ENCODE data around the gene MYH7. TPM values are rescaled to one million over a fixed set of nuclear protein-coding genes. Genes with fewer than 3 reads are reported as not detected.

MYH7 gene
- total RNA-seq, 4 donors from 2014 or later: 0.27 TPM; not detected in 3

- H3K4me1 ChIP-seq: no peaks in the 10 kb centered on the region
- no peaks in the 10 kb centered on the region for H3K36me3 ChIP-seq
- H3K4me3 ChIP-seq (replicated peaks in 1 of 3): no peak overlapping the region
- DNase-seq: no peak
- H3K27me3 ChIP-seq: no peaks in the 10 kb centered on the region
- no peak overlapping the region for H3K27ac ChIP-seq
- intact Hi-C loops (cut with DNase I): loop anchor here (10.0 kb wide), 1 partner anchor 267 kb away; the partner anchor contains the start of gene CEBPE
- 95 to 98% methylated on average over 6 of the region's 6 CpGs for WGBS, 2 donors
- no peaks in the 10 kb centered on the region for H3K9me3 ChIP-seq
- TF ChIP-seq POLR2A (IDR thresholded peaks at IDR 0.05) (no peak), CTCF (IDR thresholded peaks at IDR 0.05) (no peak)
These were observed 53.2 kb downstream of the MYH7 start for GRCh38 chr14:23382276-23382675.

DNA sequence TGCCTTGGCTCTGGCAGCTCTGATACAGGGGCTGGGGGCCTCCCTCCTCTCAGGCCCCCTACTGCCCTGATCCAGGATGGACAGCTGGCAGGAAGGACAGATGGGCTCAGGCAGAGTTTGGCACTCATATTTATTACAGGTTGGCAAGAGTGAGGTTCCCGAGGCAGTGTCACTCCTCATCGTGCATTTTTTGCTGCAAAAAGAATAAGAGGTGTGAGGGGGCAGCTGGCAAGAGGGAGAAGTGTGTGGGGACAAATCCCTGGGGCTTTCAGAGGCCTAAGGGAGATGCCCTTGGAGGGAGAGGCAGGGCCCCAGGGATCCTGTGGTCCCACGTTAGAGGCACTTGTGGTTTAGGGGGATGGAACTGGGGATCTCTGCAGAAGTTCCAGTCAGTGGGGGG lies 53.6 kb downstream of the MYH7 start:
- no peaks in the 10 kb centered on the region for H3K9me3 ChIP-seq
- no peak overlapping the region for H3K4me3 ChIP-seq (replicated peaks in 1 of 3)
- no peaks in the 10 kb centered on the region for H3K27me3 ChIP-seq
- intact Hi-C loops (cut with DNase I): loop anchor here (2.0 to 10.0 kb wide), 2 partner anchors 55 to 267 kb away; partner anchors contain the start of gene CEBPE
- no peak for TF ChIP-seq POLR2A (IDR thresholded peaks at IDR 0.05)
- no peak for TF ChIP-seq CTCF (IDR thresholded peaks at IDR 0.05)
- no peaks in the 10 kb centered on the region for H3K4me1 ChIP-seq
- DNase-seq: no peak
- 69 to 72% methylated on average over 3 of the region's 3 CpGs for WGBS, 2 donors
- H3K36me3 ChIP-seq: no peaks in the 10 kb centered on the region
- H3K27ac ChIP-seq: no peak overlapping the region

- Histone ChIP-seq H3K27ac (no peak overlapping the region), H3K27me3 (no peaks in the 10 kb centered on the region), H3K9me3 (no peaks in the 10 kb centered on the region), H3K4me3 (replicated peaks in 1 of 3) (no peak overlapping the region), H3K36me3 (no peaks in the 10 kb centered on the region), H3K4me1 (no peaks in the 10 kb centered on the region)
- WGBS, 2 donors: 80 to 81% methylated on average over 4 of the region's 4 CpGs
- DNase-seq: no peak
- intact Hi-C loops (cut with DNase I): loop anchor here (2.0 to 10.0 kb wide), 2 partner anchors 54 to 266 kb away; partner anchors contain the start of gene CEBPE
- TF ChIP-seq CTCF (IDR thresholded peaks at IDR 0.05) (no peak), POLR2A (IDR thresholded peaks at IDR 0.05) (no peak)
These were observed 54.5 kb downstream of the MYH7 start for GRCh38 chr14:23380976-23381375.

- TF ChIP-seq POLR2A (IDR thresholded peaks at IDR 0.05) (no peak), CTCF (IDR thresholded peaks at IDR 0.05) (no peak)
- WGBS, 2 donors: 56 to 64% methylated on average over 15 to 16 of the region's 16 CpGs
- DNase-seq: no peak
- Histone ChIP-seq H3K4me3 (replicated peaks in 1 of 3) (no peak overlapping the region), H3K27ac (no peak overlapping the region), H3K27me3 (no peaks in the 10 kb centered on the region), H3K4me1 (no peaks in the 10 kb centered on the region), H3K36me3 (no peaks in the 10 kb centered on the region), H3K9me3 (no peaks in the 10 kb centered on the region)
- intact Hi-C loops (cut with DNase I): loop anchor here (2.0 to 10.0 kb wide), 2 partner anchors 54 to 266 kb away; partner anchors contain the start of gene CEBPE
These were observed 55.1 kb downstream of the MYH7 start for GRCh38 chr14:23380197-23380914.

Data from thyroid gland (tissue), 4 donors.